GM21825 (cell line): ENCODE data around the gene LRRC72.

ENCODE experiments used
- ATAC-seq: cut with Tn5 transposase; IDR thresholded peaks from one replicate; pipeline ENCODE4 v1.9.1; 2021; ENCODE audit warnings: mild to moderate bottlenecking, moderate library complexity; ENCODE audit not compliant: unreplicated experiment

The LRRC72 gene

GRCh38 chr7:16616542-16616941, 89.9 kb downstream of the LRRC72 start:
- no peak for ATAC-seq

- peak; percentile 60 for ATAC-seq
Measured at GRCh38 chr7:16619979-16620408, 93.4 kb downstream of the LRRC72 start.

GRCh38 chr7:16626388-16626787, 99.8 kb downstream of the LRRC72 start:
- no peak for ATAC-seq

- ATAC-seq = no peak
Measured at GRCh38 chr7:16627236-16627635, 100.6 kb downstream of the LRRC72 start.

GRCh38 chr7:16630654-16631053, 104.0 kb downstream of the LRRC72 start:
- no peak for ATAC-seq
